Testis (tissue), 2 donors: Measurements from ENCODE around the gene ARL15.

Experiments
- POLR2A ChIP-seq: fragments of 450-650 bp; IDR thresholded peaks from one replicate; pipeline ENCODE4 v1.6.1; 2017; ENCODE audit warnings: antibody characterized with exemption, mild to moderate bottlenecking, moderate library complexity
- TF ChIP-seq, protein P1 (sequence below), 3 experiments: fragments of 450-650 bp in 2 of 3; fragments of 200-600 bp in 1 of 3; sonication (generic) in 1 of 3; IDR thresholded peaks; one replicate each; pipeline ENCODE4 v1.5.1; 2016 to 2019; ENCODE audit warnings: antibody characterized with exemption in 3 of 3, mild to moderate bottlenecking in 2 of 3, moderate library complexity in 1 of 3

GRCh38 chr5:54180630-54181031 is 129.7 kb downstream of the ARL15 start:
- TF ChIP-seq POLR2A: no peak
- TF ChIP-seq, protein P1, sequence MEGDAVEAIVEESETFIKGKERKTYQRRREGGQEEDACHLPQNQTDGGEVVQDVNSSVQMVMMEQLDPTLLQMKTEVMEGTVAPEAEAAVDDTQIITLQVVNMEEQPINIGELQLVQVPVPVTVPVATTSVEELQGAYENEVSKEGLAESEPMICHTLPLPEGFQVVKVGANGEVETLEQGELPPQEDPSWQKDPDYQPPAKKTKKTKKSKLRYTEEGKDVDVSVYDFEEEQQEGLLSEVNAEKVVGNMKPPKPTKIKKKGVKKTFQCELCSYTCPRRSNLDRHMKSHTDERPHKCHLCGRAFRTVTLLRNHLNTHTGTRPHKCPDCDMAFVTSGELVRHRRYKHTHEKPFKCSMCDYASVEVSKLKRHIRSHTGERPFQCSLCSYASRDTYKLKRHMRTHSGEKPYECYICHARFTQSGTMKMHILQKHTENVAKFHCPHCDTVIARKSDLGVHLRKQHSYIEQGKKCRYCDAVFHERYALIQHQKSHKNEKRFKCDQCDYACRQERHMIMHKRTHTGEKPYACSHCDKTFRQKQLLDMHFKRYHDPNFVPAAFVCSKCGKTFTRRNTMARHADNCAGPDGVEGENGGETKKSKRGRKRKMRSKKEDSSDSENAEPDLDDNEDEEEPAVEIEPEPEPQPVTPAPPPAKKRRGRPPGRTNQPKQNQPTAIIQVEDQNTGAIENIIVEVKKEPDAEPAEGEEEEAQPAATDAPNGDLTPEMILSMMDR (IDR thresholded peaks at IDR 0.05): no peak
